Neural progenitor cell (in vitro differentiated cells): Measurements from ENCODE around the gene CCDC177. TPM values are rescaled to one million over a fixed set of nuclear protein-coding genes. Genes with fewer than 3 reads are reported as not detected.

Experiments used
- DNase-seq: peaks from one replicate; pipeline ENCODE4 v3.0.0-alpha.2; 2016; ENCODE audit warnings: low spot score
- H2AFZ ChIP-seq: fragments of 200-600 bp; sonication (generic); replicated peaks from 2 replicates; pipeline ENCODE4 v1.6.1; 2016; ENCODE audit warnings: antibody characterized with exemption
- H3F3A ChIP-seq: fragments of 200-600 bp; sonication (generic); 2 replicates; pipeline ENCODE4 v1.6.1; 2016; ENCODE audit warnings: antibody characterized with exemption, low read depth
- H3K27ac ChIP-seq: fragments of 200-600 bp; sonication (generic); 2 replicates; pipeline ENCODE4 v1.5.1; 2016; ENCODE audit warnings: mild to moderate bottlenecking
- H3K27me3 ChIP-seq: fragments of 200-600 bp; sonication (generic); 2 replicates; pipeline ENCODE4 v1.6.1; 2016; ENCODE audit warnings: mild to moderate bottlenecking, moderate library complexity
- H3K36me3 ChIP-seq: fragments of 200-600 bp; sonication (generic); 2 replicates; pipeline ENCODE4 v1.5.1; 2016
- H3K4me1 ChIP-seq: fragments of 200-600 bp; sonication (generic); 2 replicates; pipeline ENCODE4 v1.6.1; 2016; ENCODE audit warnings: mixed run types
- H3K4me2 ChIP-seq: fragments of 200-600 bp; sonication (generic); 2 replicates; pipeline ENCODE4 v1.6.1; 2016
- H3K4me3 ChIP-seq: fragments of 200-600 bp; sonication (generic); 2 replicates; pipeline ENCODE4 v1.5.1; 2016
- H3K79me2 ChIP-seq: fragments of 200-600 bp; sonication (generic); 2 replicates; pipeline ENCODE4 v1.6.1; 2016; ENCODE audit warnings: low read depth
- H3K9ac ChIP-seq: fragments of 200-600 bp; sonication (generic); 2 replicates; pipeline ENCODE4 v1.6.1; 2016
- H3K9me3 ChIP-seq: fragments of 200-600 bp; sonication (generic); 2 replicates; pipeline ENCODE4 v1.5.1; 2016; ENCODE audit warnings: low read depth
- H4K20me1 ChIP-seq: fragments of 200-600 bp; sonication (generic); 2 replicates; pipeline ENCODE4 v1.6.1; 2016; ENCODE audit warnings: low read depth
- H3K27ac Mint-ChIP-seq: 3 replicates; pipeline ENCODE4 v1.8.0; 2021; ENCODE audit warnings: mixed read lengths
- H3K27me3 Mint-ChIP-seq: 2 replicates; pipeline ENCODE4 v1.8.0; 2022; ENCODE audit warnings: low read depth, mild to moderate bottlenecking, inconsistent platforms, moderate library complexity, mixed read lengths; ENCODE audit not compliant: insufficient read depth
- H3K36me3 Mint-ChIP-seq: 3 replicates; pipeline ENCODE4 v1.8.0; 2021; ENCODE audit warnings: mixed read lengths
- H3K4me1 Mint-ChIP-seq: 3 replicates; pipeline ENCODE4 v1.8.0; 2021; ENCODE audit warnings: mixed read lengths
- H3K4me3 Mint-ChIP-seq: 3 replicates; pipeline ENCODE4 v1.8.0; 2021; ENCODE audit warnings: mild to moderate bottlenecking, moderate library complexity, mixed read lengths
- H3K9me3 Mint-ChIP-seq: 3 replicates; pipeline ENCODE4 v1.8.0; 2020; ENCODE audit warnings: mixed read lengths
- EZH2 ChIP-seq: fragments of 200-600 bp; sonication (generic); IDR thresholded peaks from 2 replicates; pipeline ENCODE4 v1.6.1; 2017; ENCODE audit warnings: antibody characterized with exemption, mild to moderate bottlenecking, moderate library complexity
- EZH2phosphoT487 ChIP-seq: fragments of 200-600 bp; sonication (generic); IDR thresholded peaks from 2 replicates; pipeline ENCODE4 v1.6.1; 2017; ENCODE audit warnings: antibody characterized with exemption
- total RNA-seq: library from RNA; depleted of rRNA; stranded (reverse); fragments of >200 nt; gene quantifications from 2 replicates; pipeline ENCODE4 v1.2.3, GENCODE V29; 2015; ENCODE audit warnings: low replicate concordance
- TF ChIP-seq, protein P1 (sequence below): fragments of 200-600 bp; sonication (generic); IDR thresholded peaks from 2 replicates; pipeline ENCODE4 v1.5.1; 2017; ENCODE audit warnings: antibody characterized with exemption, mild to moderate bottlenecking

CCDC177 gene
- total RNA-seq, 1 donor from 2014 or later: 8.6 TPM

DNA sequence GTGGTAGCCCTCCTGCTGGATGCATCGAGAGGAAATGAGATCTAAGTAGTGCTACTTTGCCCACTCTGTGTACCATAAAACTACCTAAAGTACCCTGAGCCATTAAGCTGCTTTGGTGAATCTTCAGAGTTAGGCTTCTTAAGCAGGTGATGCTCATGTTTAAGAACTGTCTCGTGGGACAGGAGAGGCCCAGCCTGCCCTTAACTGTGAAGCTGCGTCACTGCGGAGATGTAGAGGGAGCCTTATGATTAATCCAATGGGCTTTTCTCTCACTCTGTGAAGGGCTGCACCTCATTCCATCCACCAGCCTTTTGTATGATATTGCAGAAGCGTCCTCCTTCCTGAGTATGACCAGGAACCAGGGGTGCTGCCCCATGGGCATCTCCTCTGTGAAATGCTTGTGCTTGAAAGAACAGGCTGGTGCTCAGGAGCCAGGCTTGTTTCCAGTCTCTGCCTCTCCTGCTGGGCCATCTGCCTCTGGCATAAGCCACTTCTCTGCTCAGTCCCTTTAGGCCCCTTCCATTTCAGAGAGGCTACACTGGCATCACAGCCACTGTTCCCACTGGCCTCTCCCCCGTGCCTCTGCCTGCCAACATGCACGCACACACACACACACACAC lies 6.8 kb upstream of the CCDC177 start:
- Mint-ChIP-seq H3K36me3 (no peaks in the 10 kb centered on the region), H3K27ac (no peak overlapping the region), H3K4me3 (no peak overlapping the region), H3K27me3 (no peaks in the 10 kb centered on the region), H3K9me3 (no peaks in the 10 kb centered on the region), H3K4me1 (no peaks in the 10 kb centered on the region)
- TF ChIP-seq EZH2phosphoT487: no peak
- TF ChIP-seq EZH2: no peak
- Histone ChIP-seq H3K9ac (no peak overlapping the region), H3K36me3 (no peaks in the 10 kb centered on the region), H3K79me2 (no peaks in the 10 kb centered on the region), H4K20me1 (no peaks in the 10 kb centered on the region), H3K27me3 (no peaks in the 10 kb centered on the region), H3K4me3 (no peak overlapping the region), H3F3A (no peaks in the 10 kb centered on the region), H3K27ac (no peak overlapping the region), H3K4me2 (no peak overlapping the region), H3K4me1 (no peaks in the 10 kb centered on the region), H2AFZ (no peak overlapping the region), H3K9me3 (no peaks in the 10 kb centered on the region)
- DNase-seq: no peak

DNA sequence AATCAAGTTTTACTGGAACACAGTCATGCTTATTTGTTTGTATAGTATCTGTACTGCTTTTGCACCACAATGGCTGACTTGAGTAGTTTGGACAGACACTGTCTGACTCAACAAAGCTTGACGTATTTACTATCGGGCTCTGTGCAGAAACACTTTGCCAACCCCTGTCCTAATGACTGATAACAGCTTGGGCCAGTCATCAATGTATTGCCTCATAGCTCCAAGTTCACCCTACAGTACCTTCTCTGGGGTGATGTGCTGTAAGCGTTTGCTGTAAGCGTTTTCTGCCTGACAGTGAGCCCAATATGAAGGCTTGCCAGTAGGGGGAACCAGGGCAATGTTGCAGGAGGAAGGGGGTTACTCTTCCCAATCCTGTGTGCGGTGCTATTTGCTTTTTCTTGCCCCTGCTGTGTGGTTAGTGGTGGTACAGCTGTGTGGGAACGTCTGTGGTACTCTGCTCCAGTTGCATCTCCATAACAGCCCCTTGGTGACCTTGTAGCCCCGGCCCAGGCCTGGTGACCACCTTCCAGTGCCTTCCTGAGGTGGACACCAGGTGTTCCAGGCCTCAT lies 5.4 kb upstream of the CCDC177 start:
- Histone ChIP-seq H4K20me1 (no peaks in the 10 kb centered on the region), H3K27ac (no peak overlapping the region), H3K79me2 (no peaks in the 10 kb centered on the region), H3K36me3 (no peaks in the 10 kb centered on the region), H3K4me3 (no peak overlapping the region), H3K9ac (no peak overlapping the region), H3F3A (peaks cover 6% of the 10 kb centered on the region), H2AFZ (no peak overlapping the region), H3K4me2 (no peak overlapping the region), H3K4me1 (peaks cover 5% of the 10 kb centered on the region), H3K27me3 (no peaks in the 10 kb centered on the region), H3K9me3 (no peaks in the 10 kb centered on the region)
- H3K27me3 Mint-ChIP-seq: no peaks in the 10 kb centered on the region
- peak; percentile 73 for DNase-seq
- peaks cover 2% of the 10 kb centered on the region for H3K4me1 Mint-ChIP-seq
- H3K4me3 Mint-ChIP-seq: no peak overlapping the region
- no peaks in the 10 kb centered on the region for H3K36me3 Mint-ChIP-seq
- H3K27ac Mint-ChIP-seq: no peak overlapping the region
- TF ChIP-seq EZH2phosphoT487 (no peak), EZH2 (no peak)
- TF ChIP-seq, protein P1, sequence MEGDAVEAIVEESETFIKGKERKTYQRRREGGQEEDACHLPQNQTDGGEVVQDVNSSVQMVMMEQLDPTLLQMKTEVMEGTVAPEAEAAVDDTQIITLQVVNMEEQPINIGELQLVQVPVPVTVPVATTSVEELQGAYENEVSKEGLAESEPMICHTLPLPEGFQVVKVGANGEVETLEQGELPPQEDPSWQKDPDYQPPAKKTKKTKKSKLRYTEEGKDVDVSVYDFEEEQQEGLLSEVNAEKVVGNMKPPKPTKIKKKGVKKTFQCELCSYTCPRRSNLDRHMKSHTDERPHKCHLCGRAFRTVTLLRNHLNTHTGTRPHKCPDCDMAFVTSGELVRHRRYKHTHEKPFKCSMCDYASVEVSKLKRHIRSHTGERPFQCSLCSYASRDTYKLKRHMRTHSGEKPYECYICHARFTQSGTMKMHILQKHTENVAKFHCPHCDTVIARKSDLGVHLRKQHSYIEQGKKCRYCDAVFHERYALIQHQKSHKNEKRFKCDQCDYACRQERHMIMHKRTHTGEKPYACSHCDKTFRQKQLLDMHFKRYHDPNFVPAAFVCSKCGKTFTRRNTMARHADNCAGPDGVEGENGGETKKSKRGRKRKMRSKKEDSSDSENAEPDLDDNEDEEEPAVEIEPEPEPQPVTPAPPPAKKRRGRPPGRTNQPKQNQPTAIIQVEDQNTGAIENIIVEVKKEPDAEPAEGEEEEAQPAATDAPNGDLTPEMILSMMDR: peak; percentile 73
- H3K9me3 Mint-ChIP-seq: no peaks in the 10 kb centered on the region

DNA sequence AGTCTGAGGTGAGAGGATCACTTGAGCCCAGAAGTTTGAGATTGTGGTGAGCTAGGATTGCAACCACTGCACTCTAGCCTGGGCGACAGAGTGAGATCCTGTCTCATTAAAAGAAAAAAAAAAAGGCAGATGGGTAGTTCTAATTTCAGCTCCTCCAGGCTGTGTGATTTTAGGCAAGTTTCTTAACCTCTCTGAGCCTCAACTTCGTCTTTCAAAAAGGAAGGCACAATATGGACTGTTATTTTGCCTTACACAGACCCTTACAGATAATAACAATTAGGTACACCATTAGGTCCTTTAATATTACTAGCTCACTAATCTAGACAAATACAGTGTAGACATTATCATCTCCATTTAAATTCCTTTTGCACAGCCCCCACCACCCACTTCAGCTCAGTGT lies 4.8 kb upstream of the CCDC177 start:
- Histone ChIP-seq H2AFZ (no peak overlapping the region), H3K4me3 (no peak overlapping the region), H3K9ac (no peak overlapping the region), H3K79me2 (no peaks in the 10 kb centered on the region), H4K20me1 (no peaks in the 10 kb centered on the region), H3K4me1 (peaks cover 8% of the 10 kb centered on the region), H3K27me3 (no peaks in the 10 kb centered on the region), H3K9me3 (no peaks in the 10 kb centered on the region), H3K27ac (no peak overlapping the region), H3K36me3 (no peaks in the 10 kb centered on the region), H3K4me2 (no peak overlapping the region), H3F3A (peaks cover 12% of the 10 kb centered on the region)
- Mint-ChIP-seq H3K4me1 (peaks cover 5% of the 10 kb centered on the region), H3K4me3 (no peak overlapping the region), H3K27ac (no peak overlapping the region), H3K36me3 (no peaks in the 10 kb centered on the region), H3K9me3 (no peaks in the 10 kb centered on the region), H3K27me3 (peaks cover 2% of the 10 kb centered on the region)
- TF ChIP-seq, protein P1: no peak
- TF ChIP-seq EZH2phosphoT487 (no peak), EZH2 (no peak)
- no peak for DNase-seq

DNA sequence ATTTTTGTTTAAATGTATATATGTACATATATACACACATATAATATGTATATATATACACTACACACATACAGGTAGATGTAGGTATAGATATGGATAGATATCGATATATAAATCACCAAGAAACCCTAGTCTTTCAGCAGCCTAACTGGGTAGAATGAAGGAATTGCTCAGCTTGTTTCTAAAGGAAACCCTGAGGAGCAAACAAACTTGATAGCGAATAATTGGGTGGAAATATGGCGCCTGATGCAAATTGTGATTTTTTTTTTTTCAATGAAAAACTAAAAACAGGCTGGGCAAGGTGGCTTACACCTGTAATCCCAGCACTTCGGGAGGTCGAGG lies 254 bp upstream of the CCDC177 start:
- Histone ChIP-seq H3K4me3 (peak overlapping the region; percentile 65), H3K27me3 (no peaks in the 10 kb centered on the region), H3K27ac (peak overlapping the region; percentile 100), H3K4me2 (peak overlapping the region; percentile 94), H3K4me1 (peaks cover 8% of the 10 kb centered on the region), H3K9me3 (no peaks in the 10 kb centered on the region), H3K9ac (no peak overlapping the region), H2AFZ (no peak overlapping the region), H3K36me3 (peaks cover 13% of the 10 kb centered on the region), H4K20me1 (no peaks in the 10 kb centered on the region), H3F3A (peaks cover 41% of the 10 kb centered on the region), H3K79me2 (peaks cover 23% of the 10 kb centered on the region)
- Mint-ChIP-seq H3K4me3 (peak overlapping the region; percentile 99), H3K9me3 (peaks cover 8% of the 10 kb centered on the region), H3K36me3 (peaks cover 10% of the 10 kb centered on the region), H3K27ac (peak overlapping the region; percentile 99), H3K4me1 (peaks cover 11% of the 10 kb centered on the region), H3K27me3 (peaks cover 3% of the 10 kb centered on the region)
- DNase-seq: no peak
- TF ChIP-seq EZH2 (no peak), EZH2phosphoT487 (no peak)
- TF ChIP-seq, protein P1: no peak
